GM21717 (cell line): ENCODE measurements around the gene ZNF367.
A peak's percentile ranks its signal among the peaks of the same experiment; 100 is the strongest.

ENCODE experiments used
- ATAC-seq: cut with Tn5 transposase; IDR thresholded peaks from one replicate; pipeline ENCODE4 v1.9.1; 2021; ENCODE audit warnings: mild to moderate bottlenecking, moderate library complexity; ENCODE audit not compliant: unreplicated experiment

The ZNF367 gene

GRCh38 chr9:96418083-96418919, at the start of gene ZNF367:
Gene ZNF367, minus strand, starts transcription at chr9:96418370. Its CDS starts 338 bp downstream, at chr9:96418032.
- peak; percentile 62 for ATAC-seq

GRCh38 chr9:96467784-96468183, 49.6 kb upstream of the ZNF367 start:
- ATAC-seq = no peak

DNA sequence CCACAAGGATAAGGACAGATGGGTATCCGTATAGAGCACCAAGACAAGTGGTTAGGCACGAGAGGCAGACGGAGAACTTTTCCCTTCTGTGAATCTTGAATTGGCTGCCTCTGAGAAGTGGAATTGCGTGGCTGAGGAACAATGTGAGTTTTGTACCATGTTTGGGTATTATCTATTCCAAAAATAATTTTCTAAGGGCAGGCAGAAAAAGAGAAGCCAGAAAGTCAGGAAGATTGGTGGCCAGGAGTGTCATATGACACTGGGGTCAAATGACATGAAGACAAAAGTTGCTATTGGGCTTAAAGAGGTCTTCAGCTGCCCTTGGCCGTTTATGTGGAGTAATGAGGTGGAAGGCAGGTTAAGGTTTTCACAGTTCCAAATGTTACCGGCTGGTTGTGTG, 46.3 kb upstream of the ZNF367 start:
- no peak for ATAC-seq

- no peak for ATAC-seq
Observed at GRCh38 chr9:96462541-96462940, 44.4 kb upstream of the ZNF367 start.

DNA sequence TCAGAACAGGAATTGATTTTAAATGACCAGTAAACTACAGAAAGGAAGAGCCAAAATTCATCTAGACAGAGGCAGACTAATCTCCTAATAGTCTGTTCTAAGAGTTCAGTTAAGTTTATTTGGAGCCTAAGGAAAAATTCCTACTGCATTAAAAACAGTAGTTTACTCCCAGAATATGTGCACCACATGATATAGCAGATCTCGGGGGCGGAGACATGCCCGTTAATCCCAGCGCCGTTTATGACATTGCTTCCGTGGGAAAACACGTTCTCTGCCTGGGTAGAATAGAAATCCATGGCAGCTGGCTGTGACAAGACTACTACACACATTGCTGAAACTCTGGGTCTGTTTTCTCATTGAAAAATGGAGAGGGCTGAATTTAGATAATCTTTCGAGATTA, 43.2 kb upstream of the ZNF367 start:
- ATAC-seq = no peak

DNA sequence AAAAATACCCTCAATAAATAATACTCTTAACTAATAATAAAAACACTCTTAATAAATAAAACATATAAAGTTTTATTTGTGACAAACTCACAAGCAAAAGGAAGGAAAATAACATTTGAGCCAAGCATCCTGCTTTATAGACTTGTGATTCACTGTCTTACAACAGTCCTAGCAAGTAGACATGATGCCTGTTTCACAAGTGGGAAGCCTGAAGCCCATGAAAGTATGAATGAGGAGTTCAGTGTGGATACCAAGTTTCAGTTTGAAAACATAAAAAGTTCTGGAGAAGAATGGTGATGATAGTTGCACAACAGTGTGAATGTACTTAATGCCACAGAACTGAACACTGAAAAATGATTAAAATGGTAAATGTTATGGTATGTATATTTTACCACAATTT, 42.7 kb upstream of the ZNF367 start:
- ATAC-seq = no peak

DNA sequence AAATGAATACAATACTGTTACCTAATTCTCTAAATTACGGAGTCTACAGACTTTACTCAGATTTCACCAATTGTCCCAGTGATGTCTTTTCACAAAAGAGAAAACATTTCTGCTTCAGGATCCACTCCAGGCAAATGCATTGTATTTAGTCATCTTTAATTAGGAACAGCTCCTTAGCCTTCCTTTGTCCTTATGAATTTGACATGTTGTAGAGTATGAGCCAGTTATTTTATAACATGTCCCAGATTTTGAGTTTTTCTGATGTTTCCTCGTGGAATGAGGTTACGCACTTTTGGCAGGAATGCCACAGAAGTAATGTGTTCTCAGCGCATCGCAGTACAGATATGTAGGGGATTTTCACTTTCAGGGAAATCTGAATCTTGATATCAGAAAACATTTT, 42.3 kb upstream of the ZNF367 start:
- no peak for ATAC-seq

DNA sequence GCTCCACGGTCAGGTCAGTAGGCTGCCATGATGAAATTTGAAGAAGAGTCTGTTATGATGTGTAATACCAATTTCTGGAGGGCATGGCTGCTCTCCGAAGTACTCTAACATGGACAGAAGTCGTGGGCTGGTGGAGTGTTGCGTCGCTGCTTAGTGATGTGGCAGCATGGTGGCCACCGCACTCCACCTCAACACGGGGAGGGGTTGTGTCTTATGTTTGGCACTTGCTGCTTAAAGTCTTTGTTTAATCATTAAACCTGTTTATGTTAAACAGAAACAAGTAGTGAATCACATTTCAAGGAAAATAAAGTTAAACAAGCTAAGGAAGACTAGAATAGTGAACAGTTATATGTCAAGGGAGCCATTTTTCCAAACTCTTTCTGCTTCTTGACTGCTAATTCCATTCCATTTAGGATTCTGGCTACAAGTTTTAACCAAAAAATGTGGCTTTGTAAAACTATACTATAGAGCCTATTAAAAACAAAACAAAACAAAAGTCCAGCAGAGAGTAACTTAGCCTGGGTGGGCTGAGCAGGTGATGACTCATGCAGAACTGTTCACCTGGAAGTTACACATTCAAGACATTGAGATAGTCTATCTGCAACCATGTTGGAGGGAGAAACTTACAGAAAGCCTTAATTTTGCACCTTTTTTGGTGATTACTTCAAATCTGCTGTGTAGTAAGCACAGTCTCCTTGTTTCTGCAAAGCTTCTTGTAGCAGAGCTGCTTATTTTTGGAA, 41.3 kb upstream of the ZNF367 start:
- ATAC-seq = no peak

DNA sequence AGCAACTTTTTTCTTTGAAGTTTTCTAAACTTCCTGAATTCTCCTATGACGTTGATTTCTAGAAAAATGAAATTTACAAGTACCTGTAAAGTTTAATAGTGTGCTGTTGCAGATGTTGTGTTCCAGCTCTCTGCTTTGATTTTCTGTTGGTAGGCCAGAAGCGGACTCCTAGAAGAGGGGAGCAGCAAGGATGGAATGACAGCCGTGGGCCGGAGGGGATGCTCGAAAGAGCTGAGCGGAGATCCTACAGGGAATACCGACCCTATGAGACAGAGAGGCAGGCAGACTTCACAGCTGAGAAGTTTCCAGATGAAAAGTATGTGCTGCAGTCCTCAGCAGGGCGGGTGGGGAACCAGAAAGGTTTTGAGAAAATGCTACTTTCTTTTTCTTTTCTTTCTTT, 40.1 kb upstream of the ZNF367 start:
- ATAC-seq = no peak

GRCh38 chr9:96457266-96457665, 39.1 kb upstream of the ZNF367 start:
- no peak for ATAC-seq

- no peak for ATAC-seq
Observed at GRCh38 chr9:96453625-96454024, 35.5 kb upstream of the ZNF367 start.

DNA sequence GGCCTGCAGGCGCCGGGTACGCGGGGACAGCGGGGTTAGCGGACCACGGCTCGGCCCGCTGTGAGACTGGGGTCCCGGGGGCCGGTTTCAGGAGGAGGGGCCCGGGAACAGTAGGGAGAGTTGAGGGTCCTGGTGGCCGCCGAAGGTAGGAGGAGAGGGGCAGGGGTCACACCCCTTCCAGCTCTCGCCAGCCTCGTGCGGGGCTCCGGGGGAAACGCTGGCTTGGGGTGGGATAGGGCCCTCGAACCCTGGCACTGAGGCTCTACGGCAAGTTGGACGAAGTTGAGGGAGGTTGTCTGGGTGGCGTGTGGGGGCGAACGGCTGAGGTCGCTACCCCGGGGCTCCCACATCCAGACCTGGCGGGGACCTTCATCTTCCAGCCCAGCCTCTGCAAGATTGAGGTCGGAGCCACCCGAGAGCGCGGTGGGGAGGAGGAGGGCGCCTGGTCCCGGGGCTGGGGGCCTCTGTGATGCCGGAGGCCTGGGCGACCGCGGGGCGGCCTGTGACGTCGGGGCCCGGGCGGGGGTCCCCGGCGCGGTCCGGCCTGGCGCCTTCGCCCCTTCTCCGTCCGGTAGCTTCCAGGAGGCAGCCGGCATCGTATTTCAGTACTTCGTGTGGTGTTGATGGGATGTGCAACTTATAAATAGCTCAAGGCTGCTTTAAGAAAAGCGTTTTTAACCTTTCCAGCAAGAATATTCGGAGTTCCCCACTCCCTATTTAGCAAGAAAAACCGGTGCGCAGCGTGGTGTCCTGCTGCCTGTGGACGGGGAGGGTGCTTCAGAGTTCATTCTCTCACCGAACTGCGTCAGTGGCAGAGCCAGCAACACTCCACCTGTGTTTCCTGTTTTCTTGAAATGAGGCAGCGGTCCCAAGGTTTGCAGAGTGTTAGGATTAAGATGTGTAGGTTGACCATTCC, 32.7 kb upstream of the ZNF367 start:
- peak; percentile 4 for ATAC-seq

GRCh38 chr9:96449845-96450612, 31.9 kb upstream of the ZNF367 start, which contains the start of gene HABP4:
Gene HABP4, plus strand, starts transcription at chr9:96450169. Its CDS starts 111 bp downstream, at chr9:96450280.
- peak; percentile 94 for ATAC-seq

- ATAC-seq = peak; percentile 25
Observed at GRCh38 chr9:96449523-96449844, 31.3 kb upstream of the ZNF367 start.

DNA sequence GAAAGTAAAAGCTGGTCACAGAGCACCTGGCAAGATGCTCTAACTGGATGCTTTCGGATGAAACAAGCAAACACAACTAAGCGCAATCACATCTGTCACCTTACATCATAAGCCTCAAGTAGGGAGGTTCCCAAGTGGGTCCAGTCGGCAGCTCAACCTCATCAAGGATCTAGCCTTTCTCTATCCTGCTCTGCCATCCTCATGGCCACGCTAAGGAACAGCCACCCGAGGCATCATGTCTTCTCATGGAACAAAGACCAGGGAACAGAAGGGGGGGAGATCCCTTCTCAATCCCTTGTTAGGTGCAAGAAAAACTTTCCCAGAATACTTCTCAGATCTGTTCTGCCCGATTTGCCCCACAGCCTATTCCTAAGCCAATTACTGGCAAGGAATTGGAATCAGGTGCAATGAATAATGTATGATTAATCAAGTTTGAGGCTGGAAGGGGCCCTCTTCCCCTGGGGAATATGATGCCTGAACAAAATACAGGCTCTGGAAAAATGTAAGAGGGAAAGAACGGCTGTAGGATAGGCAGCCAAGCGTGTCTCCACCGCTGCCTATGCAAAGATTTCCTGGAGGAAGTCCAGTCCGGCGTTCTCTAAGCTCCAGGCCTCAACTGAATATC, 30.5 kb upstream of the ZNF367 start:
- no peak for ATAC-seq

DNA sequence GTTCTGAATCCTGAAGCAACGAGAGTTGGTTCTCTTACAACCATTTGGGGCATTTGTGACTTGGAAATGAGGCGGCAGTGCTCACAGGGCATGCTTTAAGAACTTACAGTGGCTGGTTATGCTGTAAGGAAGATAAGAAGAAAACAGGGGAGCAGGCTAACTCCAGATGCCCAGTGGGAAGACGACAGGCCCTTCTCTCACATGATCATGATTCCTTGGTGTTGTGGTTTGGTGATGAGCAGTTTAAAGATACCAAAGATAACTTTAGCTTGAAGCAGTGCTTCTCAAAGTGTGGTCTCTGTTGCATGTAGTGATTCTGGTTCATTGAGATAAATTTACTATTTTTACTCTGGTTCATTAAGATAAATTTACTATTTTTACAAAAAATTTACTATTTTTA, 29.2 kb upstream of the ZNF367 start:
- no peak for ATAC-seq

DNA sequence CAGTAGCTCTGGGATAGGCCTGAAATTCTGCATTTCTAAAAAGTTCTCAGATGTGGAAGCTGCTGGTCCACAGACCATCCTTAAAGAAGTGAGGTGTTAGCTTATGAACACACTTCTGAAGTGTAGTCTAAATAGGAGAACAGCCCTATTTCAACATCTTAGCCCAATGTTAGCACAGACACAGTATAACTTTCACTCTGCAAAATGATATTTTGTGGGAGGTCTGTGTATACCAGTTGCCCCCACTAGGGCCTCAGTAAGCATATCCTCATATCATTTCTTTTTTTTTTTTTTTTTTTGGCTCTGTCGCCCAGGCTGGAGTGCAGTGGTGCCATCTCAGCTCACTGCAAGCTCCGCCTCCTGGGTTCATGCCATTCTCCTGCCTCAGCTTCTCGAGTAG, 24.3 kb upstream of the ZNF367 start:
- no peak for ATAC-seq

DNA sequence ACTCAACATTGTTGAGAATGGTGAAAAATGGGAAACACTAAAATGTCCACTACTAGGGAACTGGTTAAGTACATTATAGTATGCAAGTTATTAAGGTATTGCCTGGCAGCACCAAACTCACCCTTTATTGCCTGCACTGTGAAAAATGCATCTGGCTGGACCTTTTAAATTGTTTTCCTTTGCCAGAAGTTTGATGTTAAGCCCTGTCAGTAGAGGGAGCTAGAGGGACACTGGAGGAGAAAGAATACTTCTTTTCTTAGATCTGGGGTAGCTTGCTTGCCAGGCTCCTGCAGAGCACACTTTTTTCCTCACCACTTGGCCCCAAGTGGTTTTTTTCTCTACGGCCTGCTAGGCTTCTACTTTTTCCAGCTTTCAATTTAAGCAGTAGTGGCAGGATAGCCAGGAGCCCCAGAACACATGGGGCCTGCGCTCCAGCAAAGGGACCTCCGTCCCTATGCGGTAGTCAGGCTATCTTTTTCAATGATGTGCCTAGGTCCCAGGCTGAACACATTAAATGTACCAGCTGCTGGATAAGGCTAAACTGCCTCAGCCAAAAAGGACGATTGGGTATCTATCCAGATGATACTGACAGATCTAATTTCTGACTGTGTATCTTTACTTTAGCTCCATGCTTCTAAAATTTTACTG, 23.8 kb upstream of the ZNF367 start:
- ATAC-seq = no peak

- ATAC-seq = no peak
Observed at GRCh38 chr9:96440671-96441199, 22.6 kb upstream of the ZNF367 start.
